ENCODE measurements around the gene BICD1.

Gene BICD1

DNA sequence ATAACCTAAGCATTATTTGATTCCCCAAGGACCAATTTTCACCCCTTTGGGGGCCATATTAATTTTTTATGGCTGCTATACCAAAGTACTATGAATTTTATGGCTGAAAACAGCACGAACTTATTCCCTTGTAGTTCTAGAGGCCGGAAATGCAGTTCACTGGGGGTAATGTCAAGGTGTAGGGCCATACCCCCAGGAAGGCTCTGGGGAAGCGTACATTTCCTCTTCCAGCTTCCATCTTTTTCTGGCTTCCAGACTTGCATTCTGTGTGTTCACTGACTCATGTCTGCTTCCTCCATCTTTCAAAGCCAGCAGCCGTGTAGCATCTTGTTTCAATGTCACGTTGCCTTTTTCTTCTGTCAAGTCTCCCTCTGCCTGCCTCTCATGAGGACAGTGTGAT, 133.5 kb downstream of the BICD1 start:
- Mint-ChIP-seq H3K36me3 (ENCODE audit: low read depth) (no peaks in the 10 kb centered on the region), H3K4me1 (ENCODE audit: low read depth) (no peaks in the 10 kb centered on the region), H3K9me3 (peaks cover 11% of the 10 kb centered on the region), H3K4me3 (no peak overlapping the region), H3K27me3 (ENCODE audit: low read depth) (no peaks in the 10 kb centered on the region), H3K27ac (no peak overlapping the region)
- DNase-seq (ENCODE audit: low spot score), result no peak

- Mint-ChIP-seq H3K9me3 (peaks cover 11% of the 10 kb centered on the region), H3K36me3 (ENCODE audit: low read depth) (no peaks in the 10 kb centered on the region), H3K4me3 (no peak overlapping the region), H3K4me1 (ENCODE audit: low read depth) (no peaks in the 10 kb centered on the region), H3K27ac (no peak overlapping the region), H3K27me3 (ENCODE audit: low read depth) (no peaks in the 10 kb centered on the region)
- DNase-seq (ENCODE audit: low spot score), result no peak
These were observed 134.2 kb downstream of the BICD1 start for GRCh38 chr12:32240831-32241230.

- no peak for DNase-seq (ENCODE audit: low spot score)
- no peaks in the 10 kb centered on the region for H3K27me3 Mint-ChIP-seq (ENCODE audit: low read depth)
- H3K36me3 Mint-ChIP-seq (ENCODE audit: low read depth), result no peaks in the 10 kb centered on the region
- H3K4me1 Mint-ChIP-seq (ENCODE audit: low read depth), result no peaks in the 10 kb centered on the region
- no peak overlapping the region for H3K27ac Mint-ChIP-seq
- peaks cover under 1% of the 10 kb centered on the region for H3K9me3 Mint-ChIP-seq
- no peak overlapping the region for H3K4me3 Mint-ChIP-seq
These were observed 136.0 kb downstream of the BICD1 start for GRCh38 chr12:32242641-32243040.

GRCh38 chr12:32248441-32249140, 141.9 kb downstream of the BICD1 start:
- Mint-ChIP-seq H3K4me1 (ENCODE audit: low read depth) (no peaks in the 10 kb centered on the region), H3K27ac (no peak overlapping the region)
- no peak for DNase-seq (ENCODE audit: low spot score)

GRCh38 chr12:32249777-32250176, 143.1 kb downstream of the BICD1 start:
- Mint-ChIP-seq H3K27me3 (ENCODE audit: low read depth) (no peaks in the 10 kb centered on the region), H3K4me1 (ENCODE audit: low read depth) (no peaks in the 10 kb centered on the region), H3K4me3 (no peak overlapping the region), H3K27ac (no peak overlapping the region), H3K36me3 (ENCODE audit: low read depth) (no peaks in the 10 kb centered on the region), H3K9me3 (peaks cover 3% of the 10 kb centered on the region)
- DNase-seq (ENCODE audit: low spot score), result no peak

More at GRCh38 chr12:32248441-32249140, 141.9 kb downstream of the BICD1 start:
- H3K36me3 Mint-ChIP-seq (ENCODE audit: low read depth), result no peaks in the 10 kb centered on the region
- H3K4me3 Mint-ChIP-seq, result no peak overlapping the region
- H3K9me3 Mint-ChIP-seq, result peaks cover 3% of the 10 kb centered on the region
- H3K27me3 Mint-ChIP-seq (ENCODE audit: low read depth), result no peaks in the 10 kb centered on the region

DNA sequence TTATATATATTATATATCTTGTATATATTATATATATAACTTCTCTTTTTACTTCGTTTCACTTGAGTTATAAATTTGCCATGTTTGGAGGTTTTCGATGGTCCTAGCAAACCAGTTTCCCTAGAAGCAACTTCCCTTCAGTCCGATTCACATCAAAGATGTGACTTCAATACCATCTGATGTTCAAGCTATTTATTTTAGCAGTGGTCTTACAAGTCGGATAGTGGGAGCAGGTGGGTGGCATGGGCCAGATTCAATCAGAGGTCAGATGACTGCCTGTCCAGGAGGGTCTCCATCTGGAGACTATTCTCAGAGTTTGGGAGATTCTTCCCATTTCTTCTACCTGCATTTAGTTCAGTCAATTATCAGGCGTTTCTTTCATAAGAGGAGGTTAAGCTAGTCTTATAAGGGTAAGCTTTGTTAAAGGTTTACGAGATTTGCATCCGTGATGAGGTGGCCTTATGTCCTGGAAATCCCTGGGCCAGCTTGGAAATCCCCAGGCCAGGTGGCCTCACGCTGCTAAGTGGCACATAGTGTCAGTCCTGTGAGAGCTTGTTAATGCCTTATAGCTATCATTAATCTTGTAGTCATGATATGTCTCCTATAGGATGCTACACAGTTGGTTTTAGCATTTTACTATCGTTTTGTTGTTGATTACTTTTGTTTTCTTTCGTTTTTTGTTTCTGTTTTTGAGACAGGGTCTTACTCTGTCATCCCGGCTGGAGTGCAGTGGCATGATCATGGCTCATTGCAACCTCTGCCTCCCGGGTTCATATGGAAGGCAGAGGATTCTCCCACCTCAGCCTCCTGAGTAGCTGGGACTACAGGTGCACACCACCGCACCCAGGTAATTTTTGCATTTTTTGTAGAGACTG, 145.8 kb downstream of the BICD1 start:
- H3K27ac Mint-ChIP-seq, result no peak overlapping the region
- H3K4me1 Mint-ChIP-seq (ENCODE audit: low read depth), result no peaks in the 10 kb centered on the region
- no peaks in the 10 kb centered on the region for H3K27me3 Mint-ChIP-seq (ENCODE audit: low read depth)
- DNase-seq (ENCODE audit: low spot score), result no peak
- no peak overlapping the region for H3K4me3 Mint-ChIP-seq
- peaks cover 3% of the 10 kb centered on the region for H3K9me3 Mint-ChIP-seq
- no peaks in the 10 kb centered on the region for H3K36me3 Mint-ChIP-seq (ENCODE audit: low read depth)

DNA sequence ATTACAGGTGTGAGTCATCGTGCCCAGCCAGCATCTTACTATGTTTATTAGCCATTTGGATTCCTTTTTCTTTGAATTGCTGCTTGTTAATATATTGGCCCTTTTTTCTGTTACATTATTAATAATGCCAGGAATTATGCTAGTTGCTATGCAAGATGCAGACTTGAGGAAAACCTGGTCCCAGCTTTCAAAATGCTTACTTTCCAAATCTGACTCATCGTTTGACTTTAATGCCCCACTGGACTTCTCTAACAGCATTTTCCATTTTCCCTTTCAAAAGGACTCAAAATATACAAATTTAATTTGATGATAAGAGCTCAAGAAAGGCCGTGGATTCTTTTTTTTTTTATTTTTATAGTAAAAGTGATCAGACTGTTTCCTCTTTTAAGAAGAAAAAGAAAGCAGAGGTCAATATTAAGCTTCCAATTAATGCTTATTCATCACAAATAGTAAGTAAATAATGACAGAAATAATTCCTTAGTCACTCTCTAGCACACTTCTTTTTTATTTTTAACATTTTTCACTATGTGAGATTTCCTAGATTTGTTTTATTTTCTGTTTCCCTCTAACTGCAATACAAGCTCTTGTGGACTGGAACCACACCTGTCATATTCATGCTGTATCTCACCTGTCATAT, 146.6 kb downstream of the BICD1 start:
- DNase-seq (ENCODE audit: low spot score), result no peak
- Mint-ChIP-seq H3K27ac (no peak overlapping the region), H3K9me3 (peaks cover 1% of the 10 kb centered on the region), H3K27me3 (ENCODE audit: low read depth) (no peaks in the 10 kb centered on the region), H3K4me1 (ENCODE audit: low read depth) (peaks cover 2% of the 10 kb centered on the region), H3K36me3 (ENCODE audit: low read depth) (peaks cover under 1% of the 10 kb centered on the region), H3K4me3 (no peak overlapping the region)

GRCh38 chr12:32254260-32254956, 147.8 kb downstream of the BICD1 start:
- H3K36me3 Mint-ChIP-seq (ENCODE audit: low read depth), result peaks cover 3% of the 10 kb centered on the region
- no peak overlapping the region for H3K27ac Mint-ChIP-seq
- H3K4me3 Mint-ChIP-seq, result no peak overlapping the region

GRCh38 chr12:32255588-32255987, 148.9 kb downstream of the BICD1 start:
- no peak for DNase-seq (ENCODE audit: low spot score)
- Mint-ChIP-seq H3K27ac (no peak overlapping the region), H3K4me1 (ENCODE audit: low read depth) (peaks cover 4% of the 10 kb centered on the region), H3K36me3 (ENCODE audit: low read depth) (peaks cover 3% of the 10 kb centered on the region), H3K4me3 (no peak overlapping the region), H3K27me3 (ENCODE audit: low read depth) (no peaks in the 10 kb centered on the region), H3K9me3 (peaks cover 6% of the 10 kb centered on the region)

More at GRCh38 chr12:32254260-32254956, 147.8 kb downstream of the BICD1 start:
- no peak for DNase-seq (ENCODE audit: low spot score)
- H3K4me1 Mint-ChIP-seq (ENCODE audit: low read depth), result peaks cover 4% of the 10 kb centered on the region
- no peaks in the 10 kb centered on the region for H3K27me3 Mint-ChIP-seq (ENCODE audit: low read depth)
- peaks cover 6% of the 10 kb centered on the region for H3K9me3 Mint-ChIP-seq

- Mint-ChIP-seq H3K27ac (no peak overlapping the region), H3K4me1 (ENCODE audit: low read depth) (peaks cover 4% of the 10 kb centered on the region), H3K4me3 (no peak overlapping the region), H3K9me3 (peaks cover 6% of the 10 kb centered on the region), H3K36me3 (ENCODE audit: low read depth) (peaks cover 3% of the 10 kb centered on the region), H3K27me3 (ENCODE audit: low read depth) (no peaks in the 10 kb centered on the region)
- no peak for DNase-seq (ENCODE audit: low spot score)
These were observed 151.2 kb downstream of the BICD1 start for GRCh38 chr12:32257695-32258496.

DNA sequence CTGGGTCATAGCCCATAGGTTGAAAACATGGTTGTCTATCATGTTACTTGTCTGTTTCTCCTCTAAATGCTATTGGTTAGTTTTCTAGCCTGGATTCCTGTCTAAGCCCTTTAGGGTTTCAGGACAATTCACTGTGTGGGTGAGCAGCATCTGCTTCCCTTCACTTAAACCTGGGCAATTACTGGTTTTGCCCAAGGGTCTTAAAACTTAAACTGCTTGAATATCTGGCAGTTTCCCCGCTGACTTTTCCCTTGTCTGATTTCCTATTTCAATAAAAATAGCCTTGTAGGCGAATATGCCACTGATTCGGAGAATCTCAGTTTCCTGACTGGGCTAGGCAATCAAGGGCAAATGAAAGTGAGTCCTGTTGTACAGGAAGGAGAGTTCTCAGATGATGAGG, 154.0 kb downstream of the BICD1 start:
- Mint-ChIP-seq H3K27me3 (ENCODE audit: low read depth) (no peaks in the 10 kb centered on the region), H3K4me3 (no peak overlapping the region), H3K9me3 (peaks cover 6% of the 10 kb centered on the region), H3K4me1 (ENCODE audit: low read depth) (peaks cover 4% of the 10 kb centered on the region), H3K36me3 (ENCODE audit: low read depth) (peaks cover 3% of the 10 kb centered on the region), H3K27ac (no peak overlapping the region)
- no peak for DNase-seq (ENCODE audit: low spot score)

GRCh38 chr12:32261638-32262037, 155.0 kb downstream of the BICD1 start:
- peaks cover 4% of the 10 kb centered on the region for H3K4me1 Mint-ChIP-seq (ENCODE audit: low read depth)
- DNase-seq (ENCODE audit: low spot score), result no peak
- H3K4me3 Mint-ChIP-seq, result no peak overlapping the region
- H3K9me3 Mint-ChIP-seq, result peaks cover 6% of the 10 kb centered on the region
- no peaks in the 10 kb centered on the region for H3K27me3 Mint-ChIP-seq (ENCODE audit: low read depth)
- no peak overlapping the region for H3K27ac Mint-ChIP-seq
- H3K36me3 Mint-ChIP-seq (ENCODE audit: low read depth), result peaks cover 3% of the 10 kb centered on the region

DNA sequence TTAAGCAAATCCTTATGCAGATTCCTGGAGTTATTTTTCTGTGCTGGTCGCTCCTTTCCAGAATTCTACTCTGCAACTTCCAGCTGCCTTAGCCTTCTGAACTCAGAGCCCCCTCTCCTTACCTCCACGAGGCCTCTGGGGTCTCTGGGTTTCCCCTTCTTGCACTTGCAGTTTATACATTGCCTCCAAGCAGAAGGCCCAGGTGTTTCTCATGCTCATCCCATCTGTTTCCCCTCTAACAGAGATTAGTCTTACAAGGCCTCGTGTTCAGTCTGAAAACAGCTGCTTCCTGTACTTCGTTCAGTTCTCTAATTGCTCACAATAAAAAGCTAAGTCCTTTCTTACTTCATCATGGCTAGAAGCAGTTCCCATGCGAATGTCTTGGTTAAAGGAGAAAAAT, 158.3 kb downstream of the BICD1 start:
- DNase-seq (ENCODE audit: low spot score), result no peak
- Mint-ChIP-seq H3K27me3 (ENCODE audit: low read depth) (no peaks in the 10 kb centered on the region), H3K36me3 (ENCODE audit: low read depth) (no peaks in the 10 kb centered on the region), H3K9me3 (no peaks in the 10 kb centered on the region), H3K4me1 (ENCODE audit: low read depth) (no peaks in the 10 kb centered on the region), H3K4me3 (no peak overlapping the region), H3K27ac (no peak overlapping the region)
